ENCODE measurements around the gene CCDC60.

The CCDC60 gene

GRCh38 chr12:119334430-119335170 is at the start of gene CCDC60:
TSS of gene CCDC60 (plus strand) at chr12:119334729. CDS start at chr12:119335177, 448 bp downstream.
- no peak for DNase-seq

- DNase-seq, result no peak
These were observed 46.0 kb upstream of the CCDC60 start for GRCh38 chr12:119288576-119288975.

GRCh38 chr12:119292893-119293630 is 41.5 kb upstream of the CCDC60 start:
- peak; percentile 59 for DNase-seq

GRCh38 chr12:119294211-119294610 is 40.3 kb upstream of the CCDC60 start:
- DNase-seq, result no peak

- DNase-seq, result no peak
These were observed 38.0 kb upstream of the CCDC60 start for GRCh38 chr12:119296535-119296934.

GRCh38 chr12:119299130-119299529 is 35.4 kb upstream of the CCDC60 start:
- no peak for DNase-seq

- DNase-seq, result no peak
These were observed 33.1 kb upstream of the CCDC60 start for GRCh38 chr12:119301379-119301778.

GRCh38 chr12:119302451-119303080 is 32.0 kb upstream of the CCDC60 start:
- no peak for DNase-seq

GRCh38 chr12:119306593-119306992 is 27.9 kb upstream of the CCDC60 start:
- no peak for DNase-seq

- DNase-seq, result no peak
These were observed 26.8 kb upstream of the CCDC60 start for GRCh38 chr12:119307747-119308146.

GRCh38 chr12:119308708-119309456 is 25.6 kb upstream of the CCDC60 start:
- DNase-seq, result peak; percentile 91

- DNase-seq, result no peak
These were observed 22.7 kb upstream of the CCDC60 start for GRCh38 chr12:119311878-119312277.

GRCh38 chr12:119312904-119313303 is 21.6 kb upstream of the CCDC60 start:
- no peak for DNase-seq

- no peak for DNase-seq
These were observed 20.2 kb upstream of the CCDC60 start for GRCh38 chr12:119314290-119314689.

- DNase-seq, result no peak
These were observed 14.9 kb upstream of the CCDC60 start for GRCh38 chr12:119319638-119320037.

GRCh38 chr12:119320678-119321077 is 13.9 kb upstream of the CCDC60 start:
- peak; percentile 40 for DNase-seq

- DNase-seq, result peak; percentile 19
These were observed 12.2 kb upstream of the CCDC60 start for GRCh38 chr12:119322301-119322723.

- no peak for DNase-seq
These were observed 8.7 kb upstream of the CCDC60 start for GRCh38 chr12:119325813-119326212.

- no peak for DNase-seq
These were observed 8.2 kb upstream of the CCDC60 start for GRCh38 chr12:119326341-119326740.

GRCh38 chr12:119327471-119327870 is 7.1 kb upstream of the CCDC60 start:
- no peak for DNase-seq

- DNase-seq, result no peak
These were observed 6.4 kb upstream of the CCDC60 start for GRCh38 chr12:119328111-119328510.

- DNase-seq, result no peak
These were observed 4.2 kb downstream of the CCDC60 start for GRCh38 chr12:119338593-119339363.
